UCSD-AML1 (cell line): ENCODE measurements around the gene RAMACL.
A peak's percentile ranks its signal among the peaks of the same experiment; 100 is the strongest.

Experiments
- DNase-seq: peaks from one replicate; lab custom pipeline; 2025; ENCODE audit not compliant: unreplicated experiment; lab: John Stamatoyannopoulos, UW

The RAMACL gene

GRCh38 chr6:166618251-166618650 lies 31.8 kb upstream of the RAMACL start:
- DNase-seq, result no peak

GRCh38 chr6:166617359-166617758 lies 30.9 kb upstream of the RAMACL start:
- DNase-seq, result no peak

GRCh38 chr6:166616261-166617238 lies 30.1 kb upstream of the RAMACL start:
- DNase-seq, result no peak

GRCh38 chr6:166615059-166615770 lies 28.7 kb upstream of the RAMACL start:
- DNase-seq, result no peak

- no peak for DNase-seq
These were observed 28.1 kb upstream of the RAMACL start for GRCh38 chr6:166614589-166614988.

- DNase-seq, result no peak
These were observed 27.7 kb upstream of the RAMACL start for GRCh38 chr6:166614171-166614583.

- no peak for DNase-seq
These were observed 26.5 kb upstream of the RAMACL start for GRCh38 chr6:166613027-166613426.

- no peak for DNase-seq
These were observed 26.0 kb upstream of the RAMACL start for GRCh38 chr6:166612471-166612881.

- DNase-seq, result no peak
These were observed 25.2 kb upstream of the RAMACL start for GRCh38 chr6:166611631-166612030.

GRCh38 chr6:166610069-166610468 lies 23.6 kb upstream of the RAMACL start:
- DNase-seq, result no peak

- no peak for DNase-seq
These were observed 22.3 kb upstream of the RAMACL start for GRCh38 chr6:166608774-166609173.

- DNase-seq, result no peak
These were observed 19.3 kb upstream of the RAMACL start for GRCh38 chr6:166605752-166606151.

- DNase-seq, result no peak
These were observed 18.4 kb upstream of the RAMACL start for GRCh38 chr6:166604911-166605310.

- DNase-seq, result no peak
These were observed 17.9 kb upstream of the RAMACL start for GRCh38 chr6:166604328-166604727.

- DNase-seq, result no peak
These were observed 16.7 kb upstream of the RAMACL start for GRCh38 chr6:166603043-166603690.

- no peak for DNase-seq
These were observed 15.5 kb upstream of the RAMACL start for GRCh38 chr6:166601956-166602355.

GRCh38 chr6:166600931-166601330 lies 14.5 kb upstream of the RAMACL start:
- no peak for DNase-seq

- DNase-seq, result no peak
These were observed 12.7 kb upstream of the RAMACL start for GRCh38 chr6:166599205-166599604.

- DNase-seq, result peak; percentile 42
These were observed 12.1 kb upstream of the RAMACL start for GRCh38 chr6:166598441-166599138.

GRCh38 chr6:166597711-166598440 lies 11.4 kb upstream of the RAMACL start:
- DNase-seq, result no peak
